GM12878 (cell line): ENCODE results near the gene ALPP. TPM values are rescaled to one million over a fixed set of nuclear protein-coding genes. Genes with fewer than 3 reads are reported as not detected.

Source experiments
- ATAC-seq: fragments of 200-7000 bp; cut with Tn5 transposase; 3 replicates; pipeline ENCODE4 v1.9.1; 2020; ENCODE audit warnings: mild to moderate bottlenecking, moderate library complexity
- BruUV-seq: library from RNA; stranded (reverse); fragments of 400-500 nt; replicated peaks from 2 replicates; lab custom pipeline; 2021; lab: Mats Ljungman, UMichigan
- CTCF ChIA-PET: fragments of 300-600 bp; sonication (Branson Sonifier 250); formaldehyde crosslinking; extraction: SDS; loops from one replicate; lab custom pipeline; 2021; ENCODE audit warnings: inconsistent platforms; lab: Yijun Ruan, JAX
- POLR2A ChIA-PET: fragments of 350-600 bp; formaldehyde crosslinking; extraction: SDS; loops from one replicate; lab custom pipeline; 2021; ENCODE audit warnings: inconsistent platforms; lab: Charles Lee
- RAD21 ChIA-PET: fragments of 300-600 bp; sonication (Branson Sonifier 250); formaldehyde crosslinking; loops from one replicate; lab custom pipeline; 2023; ENCODE audit warnings: antibody characterized with exemption; ENCODE audit not compliant: unreplicated experiment; lab: Charles Lee
- SMC1A ChIA-PET: fragments of 300-600 bp; sonication (Branson Sonifier 250); formaldehyde crosslinking; loops from one replicate; lab custom pipeline; 2023; ENCODE audit not compliant: unreplicated experiment, uncharacterized antibody; lab: Charles Lee
- DNase-seq: peaks from one replicate; pipeline ENCODE4 v3.0.0-alpha.2; 2011; ENCODE audit warnings: low read depth, low spot score
- FAIRE-seq: peaks from 3 replicates; lab custom pipeline; 2011; peaks lifted over from hg19 to GRCh38; lab: Jason Lieb, UNC
- H2AFZ ChIP-seq: 2 replicates; pipeline ENCODE4 v1.6.0; 2011; ENCODE audit warnings: low read depth, low read length, control low read depth; ENCODE audit not compliant: control insufficient read depth
- H3K27ac ChIP-seq: 2 replicates; pipeline ENCODE4 v1.5.1; 2011; ENCODE audit warnings: control low read depth; ENCODE audit not compliant: control insufficient read depth, insufficient read depth
- H3K27me3 ChIP-seq, 2 experiments: replicated peaks in 1 of 2; 2 replicates each; pipeline versions ENCODE4 v1.6.0 to v1.6.1; 2011; ENCODE audit warnings: low read length in 1 of 2; ENCODE audit not compliant: control insufficient read depth in 2 of 2, insufficient read depth in 2 of 2
- H3K36me3 ChIP-seq, 2 experiments: 2 replicates each; pipeline ENCODE4 v1.5.1; 2011; ENCODE audit warnings: low read length in 1 of 2; ENCODE audit not compliant: control insufficient read depth in 2 of 2, insufficient read depth in 2 of 2
- H3K4me1 ChIP-seq: 2 replicates; pipeline ENCODE4 v1.6.1; 2011; ENCODE audit warnings: mild to moderate bottlenecking, low read length, moderate library complexity, mixed read lengths; ENCODE audit not compliant: control insufficient read depth, insufficient read depth
- H3K4me2 ChIP-seq: 2 replicates; pipeline ENCODE4 v1.6.0; 2011; ENCODE audit warnings: control low read depth; ENCODE audit not compliant: control insufficient read depth, insufficient read depth
- H3K4me3 ChIP-seq: fragments of 200-600 bp; sonication (generic); 2 replicates; pipeline ENCODE4 v1.5.1; 2016
- H3K79me2 ChIP-seq: 2 replicates; pipeline ENCODE4 v1.6.0; 2011; ENCODE audit warnings: low read length; ENCODE audit not compliant: control insufficient read depth, insufficient read depth
- H3K9ac ChIP-seq: 2 replicates; pipeline ENCODE4 v1.8.0; 2011; ENCODE audit warnings: low read length, control low read depth, mixed read lengths; ENCODE audit not compliant: control insufficient read depth, insufficient read depth
- H3K9me3 ChIP-seq: replicated peaks from 3 replicates; pipeline ENCODE4 v1.5.1; 2011; ENCODE audit warnings: mild to moderate bottlenecking, low read length; ENCODE audit not compliant: control insufficient read depth, insufficient read depth
- H4K20me1 ChIP-seq: 2 replicates; pipeline ENCODE4 v1.6.0; 2011; ENCODE audit not compliant: control insufficient read depth, insufficient read depth
- CBX5 ChIP-seq: sonication (generic); IDR thresholded peaks from 2 replicates; pipeline ENCODE4 v1.6.1; 2016; ENCODE audit warnings: low read depth, moderate library complexity, mild to moderate bottlenecking, inconsistent platforms
- CHD4 ChIP-seq: fragments of 200-600 bp; sonication (generic); IDR thresholded peaks from 2 replicates; pipeline ENCODE4 v1.6.1; 2016; ENCODE audit warnings: mild to moderate bottlenecking
- CREB1 ChIP-seq: IDR thresholded peaks from 2 replicates; pipeline ENCODE4 v1.6.1; 2012; ENCODE audit warnings: low read depth, mild to moderate bottlenecking, inconsistent platforms
- ESRRA ChIP-seq: IDR thresholded peaks from 2 replicates; pipeline ENCODE4 v1.6.1; 2012; ENCODE audit warnings: mild to moderate bottlenecking, low read length, improper control_type of control experiment
- FOXK2 ChIP-seq: fragments of 450-650 bp; IDR thresholded peaks from 2 replicates; pipeline ENCODE4 v1.6.1; 2017; ENCODE audit warnings: mild to moderate bottlenecking, moderate library complexity
- IKZF1 ChIP-seq: fragments of 450-650 bp; conservative IDR thresholded peaks from 2 replicates; pipeline ENCODE4 v1.6.1; 2017; ENCODE audit warnings: antibody characterized with exemption, mild to moderate bottlenecking
- JUND ChIP-seq: IDR thresholded peaks from 2 replicates; pipeline ENCODE4 v1.6.1; 2012; ENCODE audit warnings: low read depth, mild to moderate bottlenecking, low read length, improper control_type of control experiment, moderate library complexity
- NR2C2 ChIP-seq: IDR thresholded peaks from 2 replicates; pipeline ENCODE4 v1.6.1; 2011; ENCODE audit warnings: borderline replicate concordance, low read depth; ENCODE audit not compliant: control insufficient read depth, insufficient read length
- NRF1 ChIP-seq: conservative IDR thresholded peaks from 2 replicates; pipeline ENCODE4 v1.6.1; 2011; ENCODE audit warnings: mild to moderate bottlenecking, low read depth, low read length, improper control_type of control experiment
- SREBF1 ChIP-seq: IDR thresholded peaks from 2 replicates; pipeline ENCODE4 v1.6.1; 2012; ENCODE audit warnings: mild to moderate bottlenecking, low read length
- YBX1 ChIP-seq: fragments of 450-650 bp; IDR thresholded peaks from 2 replicates; pipeline ENCODE4 v1.6.1; 2016; ENCODE audit warnings: antibody characterized with exemption
- ZSCAN29 ChIP-seq: fragments of 450-650 bp; IDR thresholded peaks from 2 replicates; pipeline ENCODE4 v1.6.1; 2017; ENCODE audit warnings: mild to moderate bottlenecking, moderate library complexity
- WGBS: methylation state at CpG from one replicate; pipeline ENCODE4 v1.1.6; 2016; ENCODE audit warnings: low lambda C conversion rate; ENCODE audit not compliant: insufficient replicate concordance, insufficient coverage; ENCODE audit errors: missing lambda C conversion rate; 5-methylcytosine and 5-hydroxymethylcytosine counted together
- in situ Hi-C: fragments of 300-500 bp; cut with MboI; formaldehyde crosslinking; loops from 9 replicates; pipeline ENCODE4 v1.14.3; 2018; ENCODE audit warnings: mixed read lengths
- intact Hi-C: fragments of 100-400 bp; cut with micrococcal nuclease; formaldehyde crosslinking; loops from one replicate; pipeline ENCODE4 v1.14.2; 2022; ENCODE audit not compliant: unreplicated experiment
- polyA plus RNA-seq, 11 experiments: library from polyadenylated mRNA; depleted of rRNA in 4 of 11; unstranded in 6 of 11; stranded (reverse) in 5 of 11; fragments of >200 nt; fragmentation: Nextera tagmentation in 4 of 11; fragmentation: Illumina TruSeq in 1 of 11; extraction: Ambion mirVana in 4 of 11; extraction: Trizol in 1 of 11; gene quantifications; 1 replicate in 1 of 11; 2 replicates in 10 of 11; pipeline versions ENCODE4 v1.2.1 to v1.2.3, GENCODE V29; 2011 to 2016; ENCODE audit warnings: inconsistent platforms in 2 of 11, missing spikeins in 2 of 11, low read depth in 1 of 11
- total RNA-seq, 4 experiments: library from RNA; depleted of rRNA in 3 of 4; stranded (reverse); fragments of >200 nt in 3 of 4; fragmentation: Illumina TruSeq in 1 of 4; extraction: Trizol in 1 of 4; gene quantifications; 2 replicates each; pipeline versions ENCODE4 v1.2.1 to v1.2.3, GENCODE V29; 2013 to 2021
- TF ChIP-seq, protein P1 (sequence below): IDR thresholded peaks from 2 replicates; pipeline ENCODE4 v1.6.1; 2012; ENCODE audit warnings: low read depth, low read length, improper control_type of control experiment
- TF ChIP-seq, protein P2 (sequence below): IDR thresholded peaks from 2 replicates; pipeline ENCODE4 v1.6.1; 2012; ENCODE audit warnings: improper control_type of control experiment, low read depth, low read length; ENCODE audit not compliant: insufficient replicate concordance
- TF ChIP-seq, protein P3 (sequence below): fragments of 150-350 bp; IDR thresholded peaks from 2 replicates; pipeline ENCODE4 v1.6.1; 2016; ENCODE audit warnings: low read depth, low read length

ALPP gene
- total and polyA plus RNA-seq, 10 of the 15 experiments (the other 5 are each of a cell fraction or from before 2014, with no cell fraction given): 0.21 TPM; not detected in 9

DNA sequence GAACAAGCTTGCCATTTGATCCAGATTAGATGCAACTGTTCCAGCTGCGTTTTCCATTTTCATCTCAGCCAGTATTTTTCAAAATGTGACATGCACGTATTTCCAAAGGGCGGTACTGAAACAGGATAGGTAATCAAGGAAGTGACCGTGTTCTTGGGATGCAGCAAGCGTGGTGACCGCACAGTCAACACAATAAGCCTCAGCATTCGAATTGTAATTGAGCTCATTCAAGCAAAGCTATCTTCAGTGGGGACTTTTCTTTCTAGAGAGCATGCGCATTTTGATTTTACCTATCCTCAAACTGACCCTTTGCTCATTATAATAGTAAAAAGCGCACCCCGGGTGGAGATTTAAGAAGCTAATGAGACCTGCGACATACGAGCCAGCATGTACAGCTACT is 3.4 kb upstream of the ALPP start:
- 65% methylated on average over 12 of the region's 12 CpGs for whole genome bisulfite sequencing
- CTCF ChIA-PET: interaction anchor here (1.0 kb wide), 1 partner anchor 16 kb away, joined by 3 read pairs; no protein-coding TSS in a partner anchor
- Histone ChIP-seq H3K27ac (no peak overlapping the region), H3K79me2 (no peaks in the 10 kb centered on the region), H3K9ac (no peak overlapping the region), H3K4me1 (no peaks in the 10 kb centered on the region), H3K27me3 (no peaks in the 10 kb centered on the region), H2AFZ (no peak overlapping the region), H3K4me3 (no peak overlapping the region), H3K4me2 (no peak overlapping the region), H3K9me3 (no peaks in the 10 kb centered on the region), H4K20me1 (no peaks in the 10 kb centered on the region), H3K36me3 (no peaks in the 10 kb centered on the region)
- SMC1A ChIA-PET: no interaction called here
- DNase-seq (no peak), FAIRE-seq (no peak), ATAC-seq (no peak)
- POLR2A ChIA-PET: interaction anchor here (0.5 kb wide), 1 partner anchor 1306 kb away, joined by 5 read pairs; the partner anchor contains the start of gene UGT1A7
- RAD21 ChIA-PET: no interaction called here
- TF ChIP-seq FOXK2 (no peak), JUND (no peak), NR2C2 (no peak), YBX1 (no peak), NRF1 (no peak), CHD4 (no peak), CREB1 (no peak), ESRRA (no peak), SREBF1 (no peak), CBX5 (no peak), ZSCAN29 (no peak), IKZF1 (no peak)
- TF ChIP-seq, protein P1, sequence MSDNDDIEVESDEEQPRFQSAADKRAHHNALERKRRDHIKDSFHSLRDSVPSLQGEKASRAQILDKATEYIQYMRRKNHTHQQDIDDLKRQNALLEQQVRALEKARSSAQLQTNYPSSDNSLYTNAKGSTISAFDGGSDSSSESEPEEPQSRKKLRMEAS: no peak
- TF ChIP-seq, protein P2, sequence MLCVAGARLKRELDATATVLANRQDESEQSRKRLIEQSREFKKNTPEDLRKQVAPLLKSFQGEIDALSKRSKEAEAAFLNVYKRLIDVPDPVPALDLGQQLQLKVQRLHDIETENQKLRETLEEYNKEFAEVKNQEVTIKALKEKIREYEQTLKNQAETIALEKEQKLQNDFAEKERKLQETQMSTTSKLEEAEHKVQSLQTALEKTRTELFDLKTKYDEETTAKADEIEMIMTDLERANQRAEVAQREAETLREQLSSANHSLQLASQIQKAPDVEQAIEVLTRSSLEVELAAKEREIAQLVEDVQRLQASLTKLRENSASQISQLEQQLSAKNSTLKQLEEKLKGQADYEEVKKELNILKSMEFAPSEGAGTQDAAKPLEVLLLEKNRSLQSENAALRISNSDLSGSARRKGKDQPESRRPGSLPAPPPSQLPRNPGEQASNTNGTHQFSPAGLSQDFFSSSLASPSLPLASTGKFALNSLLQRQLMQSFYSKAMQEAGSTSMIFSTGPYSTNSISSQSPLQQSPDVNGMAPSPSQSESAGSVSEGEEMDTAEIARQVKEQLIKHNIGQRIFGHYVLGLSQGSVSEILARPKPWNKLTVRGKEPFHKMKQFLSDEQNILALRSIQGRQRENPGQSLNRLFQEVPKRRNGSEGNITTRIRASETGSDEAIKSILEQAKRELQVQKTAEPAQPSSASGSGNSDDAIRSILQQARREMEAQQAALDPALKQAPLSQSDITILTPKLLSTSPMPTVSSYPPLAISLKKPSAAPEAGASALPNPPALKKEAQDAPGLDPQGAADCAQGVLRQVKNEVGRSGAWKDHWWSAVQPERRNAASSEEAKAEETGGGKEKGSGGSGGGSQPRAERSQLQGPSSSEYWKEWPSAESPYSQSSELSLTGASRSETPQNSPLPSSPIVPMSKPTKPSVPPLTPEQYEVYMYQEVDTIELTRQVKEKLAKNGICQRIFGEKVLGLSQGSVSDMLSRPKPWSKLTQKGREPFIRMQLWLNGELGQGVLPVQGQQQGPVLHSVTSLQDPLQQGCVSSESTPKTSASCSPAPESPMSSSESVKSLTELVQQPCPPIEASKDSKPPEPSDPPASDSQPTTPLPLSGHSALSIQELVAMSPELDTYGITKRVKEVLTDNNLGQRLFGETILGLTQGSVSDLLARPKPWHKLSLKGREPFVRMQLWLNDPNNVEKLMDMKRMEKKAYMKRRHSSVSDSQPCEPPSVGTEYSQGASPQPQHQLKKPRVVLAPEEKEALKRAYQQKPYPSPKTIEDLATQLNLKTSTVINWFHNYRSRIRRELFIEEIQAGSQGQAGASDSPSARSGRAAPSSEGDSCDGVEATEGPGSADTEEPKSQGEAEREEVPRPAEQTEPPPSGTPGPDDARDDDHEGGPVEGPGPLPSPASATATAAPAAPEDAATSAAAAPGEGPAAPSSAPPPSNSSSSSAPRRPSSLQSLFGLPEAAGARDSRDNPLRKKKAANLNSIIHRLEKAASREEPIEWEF: no peak
- TF ChIP-seq, protein P3, sequence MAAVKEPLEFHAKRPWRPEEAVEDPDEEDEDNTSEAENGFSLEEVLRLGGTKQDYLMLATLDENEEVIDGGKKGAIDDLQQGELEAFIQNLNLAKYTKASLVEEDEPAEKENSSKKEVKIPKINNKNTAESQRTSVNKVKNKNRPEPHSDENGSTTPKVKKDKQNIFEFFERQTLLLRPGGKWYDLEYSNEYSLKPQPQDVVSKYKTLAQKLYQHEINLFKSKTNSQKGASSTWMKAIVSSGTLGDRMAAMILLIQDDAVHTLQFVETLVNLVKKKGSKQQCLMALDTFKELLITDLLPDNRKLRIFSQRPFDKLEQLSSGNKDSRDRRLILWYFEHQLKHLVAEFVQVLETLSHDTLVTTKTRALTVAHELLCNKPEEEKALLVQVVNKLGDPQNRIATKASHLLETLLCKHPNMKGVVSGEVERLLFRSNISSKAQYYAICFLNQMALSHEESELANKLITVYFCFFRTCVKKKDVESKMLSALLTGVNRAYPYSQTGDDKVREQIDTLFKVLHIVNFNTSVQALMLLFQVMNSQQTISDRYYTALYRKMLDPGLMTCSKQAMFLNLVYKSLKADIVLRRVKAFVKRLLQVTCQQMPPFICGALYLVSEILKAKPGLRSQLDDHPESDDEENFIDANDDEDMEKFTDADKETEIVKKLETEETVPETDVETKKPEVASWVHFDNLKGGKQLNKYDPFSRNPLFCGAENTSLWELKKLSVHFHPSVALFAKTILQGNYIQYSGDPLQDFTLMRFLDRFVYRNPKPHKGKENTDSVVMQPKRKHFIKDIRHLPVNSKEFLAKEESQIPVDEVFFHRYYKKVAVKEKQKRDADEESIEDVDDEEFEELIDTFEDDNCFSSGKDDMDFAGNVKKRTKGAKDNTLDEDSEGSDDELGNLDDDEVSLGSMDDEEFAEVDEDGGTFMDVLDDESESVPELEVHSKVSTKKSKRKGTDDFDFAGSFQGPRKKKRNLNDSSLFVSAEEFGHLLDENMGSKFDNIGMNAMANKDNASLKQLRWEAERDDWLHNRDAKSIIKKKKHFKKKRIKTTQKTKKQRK: no peak
- BruUV-seq: no TSS peak
- in situ Hi-C loops (no loop called here), intact Hi-C loops (no loop called here)
